Body of pancreas (tissue), 4 donors: Measurements from ENCODE around the gene PRXL2A. TPM values are rescaled to one million over a fixed set of nuclear protein-coding genes. Genes with fewer than 3 reads are reported as not detected.

ENCODE experiments used
- ATAC-seq: fragments of 150-250 bp; one replicate; pipeline ENCODE4 v1.9.1; 2016
- DNase-seq, 4 donors: peaks; one replicate each; pipeline ENCODE4 v3.0.0-alpha.2; 2019
- H3K27ac ChIP-seq, 4 donors: fragments of 200-600 bp; sonication (generic); 1 replicate in 3 of 4; 2 replicates in 1 of 4; pipeline versions ENCODE4 v1.5.1 to v1.6.1; 2016 to 2019; ENCODE audit warnings: mild to moderate bottlenecking in 1 of 4, mixed read lengths in 1 of 4, moderate library complexity in 1 of 4
- H3K27me3 ChIP-seq, 2 donors: fragments of 200-600 bp; sonication (generic); one replicate each; pipeline ENCODE4 v1.6.0; 2016; ENCODE audit warnings: mild to moderate bottlenecking in 1 of 2
- H3K36me3 ChIP-seq, 2 donors: fragments of 200-600 bp; sonication (generic); replicated peaks in 1 of 2; 2 replicates each; pipeline ENCODE4 v1.5.1; 2016; ENCODE audit warnings: low read depth in 2 of 2; ENCODE audit not compliant: insufficient read depth in 1 of 2
- H3K4me1 ChIP-seq: fragments of 200-600 bp; sonication (generic); one replicate; pipeline ENCODE4 v1.6.0; 2016
- H3K4me3 ChIP-seq, 2 donors: fragments of 200-600 bp; sonication (generic); 1 replicate in 1 of 2; 2 replicates in 1 of 2; pipeline ENCODE4 v1.5.1; 2016 to 2019
- H3K9me3 ChIP-seq, 3 donors: fragments of 200-600 bp; sonication (generic); 1 replicate in 2 of 3; 2 replicates in 1 of 3; pipeline ENCODE4 v1.5.1; 2016
- CTCF ChIP-seq, 7 experiments: fragments of 450-650 bp in 4 of 7; fragments of 200-600 bp in 3 of 7; sonication (generic) in 3 of 7; IDR thresholded peaks; one replicate each; pipeline ENCODE4 v1.5.1; 2016 to 2019; ENCODE audit warnings: antibody characterized with exemption in 7 of 7
- POLR2A ChIP-seq, 3 donors: fragments of 450-650 bp; IDR thresholded peaks; one replicate each; pipeline ENCODE4 v1.6.1; 2016; ENCODE audit warnings: antibody characterized with exemption in 3 of 3, mild to moderate bottlenecking in 2 of 3
- WGBS, 2 donors: methylation state at CpG; one replicate each; pipeline ENCODE4 v1.1.5; 2017; 5-methylcytosine and 5-hydroxymethylcytosine counted together
- intact Hi-C: fragments of 100-400 bp; cut with DNase I; formaldehyde crosslinking; loops from one replicate; pipeline ENCODE4 v1.15.1; 2023
- total RNA-seq, 2 donors: library from RNA; depleted of rRNA; stranded (reverse); fragments of >200 nt; gene quantifications; one replicate each; pipeline ENCODE4 v1.1.0, GENCODE V29; 2016

PRXL2A gene
- total RNA-seq, 2 donors from 2014 or later = 40.7 to 110 TPM

GRCh38 chr10:80452069-80452468 lies 43.7 kb downstream of the PRXL2A start:
- Histone ChIP-seq H3K4me3 (no peak overlapping the region), H3K27me3 (no peaks in the 10 kb centered on the region), H3K36me3 (no peaks in the 10 kb centered on the region), H3K4me1 (peaks cover 28% of the 10 kb centered on the region), H3K9me3 (no peaks in the 10 kb centered on the region), H3K27ac (peak overlapping the region in 2 of 4 donors; percentile 8 to 91)
- TF ChIP-seq CTCF (IDR thresholded peaks at IDR 0.05) (no peak), POLR2A (IDR thresholded peaks at IDR 0.05) (no peak)
- ATAC-seq (no peak), DNase-seq (no peak)
- intact Hi-C loops = no loop called here

GRCh38 chr10:80452640-80453039 lies 44.3 kb downstream of the PRXL2A start:
- H3K27ac ChIP-seq = peak overlapping the region in 3 of 4 donors; percentile 73 to 91 (median 88)
- DNase-seq (peak in 1 of 4 donors; percentile 40), ATAC-seq (no peak)
- H3K36me3 ChIP-seq = no peaks in the 10 kb centered on the region
- H3K9me3 ChIP-seq = no peaks in the 10 kb centered on the region
- intact Hi-C loops = no loop called here
- H3K27me3 ChIP-seq = no peaks in the 10 kb centered on the region
- TF ChIP-seq CTCF (IDR thresholded peaks at IDR 0.05) = no peak
- no peak for TF ChIP-seq POLR2A (IDR thresholded peaks at IDR 0.05)
- no peak overlapping the region for H3K4me3 ChIP-seq
- WGBS, 2 donors = 42 to 51% methylated on average over 4 of the region's 4 CpGs
- peaks cover 33% of the 10 kb centered on the region for H3K4me1 ChIP-seq

- Histone ChIP-seq H3K4me3 (no peak overlapping the region), H3K4me1 (peaks cover 39% of the 10 kb centered on the region), H3K36me3 (no peaks in the 10 kb centered on the region), H3K27me3 (no peaks in the 10 kb centered on the region), H3K9me3 (no peaks in the 10 kb centered on the region), H3K27ac (peak overlapping the region; percentile 45 to 91 (median 80))
- no peak for ATAC-seq
- no peak for DNase-seq
- intact Hi-C loops = no loop called here
- TF ChIP-seq CTCF (IDR thresholded peaks at IDR 0.05) = peak in 1 of 7 experiments; percentile 7
- TF ChIP-seq POLR2A (IDR thresholded peaks at IDR 0.05) = no peak
- WGBS, 2 donors = 30 to 31% methylated on average over 20 to 23 of the region's 23 CpGs
Observed at GRCh38 chr10:80453056-80453841, 44.9 kb downstream of the PRXL2A start.

- Histone ChIP-seq H3K36me3 (no peaks in the 10 kb centered on the region), H3K27ac (peak within 1 kb of the TSS; percentile 63 to 98 (median 94)), H3K4me1 (peaks cover 47% of the 10 kb centered on the region), H3K9me3 (no peaks in the 10 kb centered on the region), H3K27me3 (no peaks in the 10 kb centered on the region), H3K4me3 (peak within 1 kb of the TSS; percentile 82 to 91)
- intact Hi-C loops = no loop called here
- ATAC-seq (peak; percentile 86), DNase-seq (peak; percentile 83 to 89 (median 86))
- WGBS, 2 donors = 0% methylated on average over 1 to 66 of the region's 97 CpGs
- TF ChIP-seq POLR2A (IDR thresholded peaks at IDR 0.05) = peak; percentile 55 to 66 (median 57)
- peak in 1 of 7 experiments; percentile 23 for TF ChIP-seq CTCF (IDR thresholded peaks at IDR 0.05)
Observed at GRCh38 chr10:80453842-80454512, 45.6 kb downstream of the PRXL2A start, which contains the start of gene TSPAN14. Gene TSPAN14, plus strand, starts transcription at chr10:80454310. Its CDS starts 34,924 bp downstream, at chr10:80489234.
